Activated gamma-delta T cell treated with Interleukin-2 at 50 U/mL for 16 hours (primary cell): ENCODE measurements around the gene FHOD1.

Source experiments
- DNase-seq: peaks from one replicate; pipeline ENCODE4 v3.0.0-alpha.2; 2020

The FHOD1 gene

DNA sequence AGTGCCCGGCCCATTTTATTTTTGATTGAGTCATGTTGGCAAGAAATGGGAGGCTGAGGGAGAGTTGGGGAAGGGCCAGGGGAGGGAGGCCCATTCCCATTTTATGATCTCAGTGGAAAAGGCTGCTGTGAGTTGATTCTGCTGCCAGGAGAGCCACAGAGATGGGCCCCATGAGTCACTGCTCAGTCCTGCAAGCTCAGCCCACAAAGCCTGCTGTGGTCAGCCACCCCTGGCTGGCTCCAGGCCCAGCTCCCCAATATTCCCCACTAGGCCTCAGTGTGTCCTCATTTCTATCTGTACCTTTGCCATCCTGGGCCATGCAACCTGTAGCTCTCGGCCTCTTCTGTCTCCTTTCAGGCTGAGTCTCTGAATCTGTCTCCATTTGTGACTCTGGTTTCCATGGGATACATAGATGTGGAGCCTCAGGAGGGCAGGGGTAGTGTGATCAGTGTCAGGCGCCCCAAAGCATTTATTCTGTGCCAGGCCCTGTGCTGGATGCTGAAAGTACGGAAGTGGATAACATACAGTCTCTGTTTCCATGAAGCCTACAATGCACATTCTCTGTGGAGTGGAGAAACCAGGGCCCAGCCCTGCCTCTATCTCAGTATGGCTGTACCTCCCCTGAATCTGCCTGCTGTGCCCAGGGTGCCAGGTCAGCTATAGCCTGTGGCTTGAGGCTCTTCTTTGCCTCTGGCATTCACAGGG, 30.2 kb upstream of the FHOD1 start:
- no peak for DNase-seq

DNA sequence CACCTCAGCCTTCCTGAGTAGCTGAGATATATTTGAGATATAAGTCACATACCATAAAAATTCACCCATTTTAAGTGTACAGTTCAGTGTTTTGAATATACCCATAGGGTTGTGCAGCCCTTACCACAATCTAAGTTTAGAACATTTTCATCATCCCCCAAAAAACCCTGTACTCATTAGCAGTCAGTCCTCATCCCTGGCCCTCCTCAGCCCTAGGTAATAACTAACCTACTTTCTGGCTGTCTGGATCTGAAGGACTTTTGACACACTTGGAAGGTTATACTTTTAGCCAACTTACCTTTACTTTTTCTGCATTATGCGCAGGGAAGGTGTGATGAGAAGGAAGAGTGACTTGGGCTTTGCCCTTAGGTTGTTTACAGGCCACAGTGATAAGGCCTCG, 28.0 kb upstream of the FHOD1 start:
- no peak for DNase-seq

DNA sequence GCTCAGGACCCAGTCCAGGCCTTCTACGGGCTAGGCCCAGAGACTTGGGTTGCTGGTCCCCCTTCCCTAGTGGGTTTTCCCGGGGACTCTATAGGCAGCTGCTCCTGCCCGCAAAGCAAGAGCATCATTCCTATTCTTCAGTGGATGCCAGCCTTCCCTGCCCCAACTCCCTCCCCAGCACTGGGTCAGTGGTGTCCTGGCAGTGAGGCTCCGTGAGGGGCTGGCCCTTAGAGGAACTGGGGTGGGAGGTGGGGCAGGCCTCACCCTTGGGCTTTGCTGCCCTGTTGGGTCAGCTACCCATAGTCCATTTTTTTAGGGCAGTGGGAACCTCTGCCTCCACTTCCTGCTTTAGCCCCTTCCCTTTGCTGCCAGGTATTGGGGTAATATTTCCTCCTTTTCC, 24.2 kb upstream of the FHOD1 start:
- no peak for DNase-seq

DNA sequence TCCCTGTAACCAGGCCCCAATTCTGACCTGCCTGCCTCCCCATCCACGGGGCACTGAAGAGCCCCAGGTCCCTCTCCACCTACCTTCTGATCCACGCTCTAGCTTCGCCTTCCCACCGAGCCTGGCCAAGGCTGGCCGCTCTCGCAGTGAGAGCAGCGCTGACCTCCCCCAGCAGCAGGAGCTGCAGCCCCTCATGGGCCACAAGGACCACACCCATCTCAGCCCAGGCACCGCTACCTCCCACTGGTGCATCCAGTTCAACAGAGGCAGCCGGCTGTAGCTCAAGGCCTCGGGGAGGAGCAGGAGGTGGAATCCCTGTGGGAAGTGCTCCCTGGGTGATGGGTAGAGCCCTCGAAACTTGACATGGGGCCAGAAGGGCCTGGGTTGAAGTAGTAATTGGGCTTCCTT, 23.7 kb upstream of the FHOD1 start:
- no peak for DNase-seq

DNA sequence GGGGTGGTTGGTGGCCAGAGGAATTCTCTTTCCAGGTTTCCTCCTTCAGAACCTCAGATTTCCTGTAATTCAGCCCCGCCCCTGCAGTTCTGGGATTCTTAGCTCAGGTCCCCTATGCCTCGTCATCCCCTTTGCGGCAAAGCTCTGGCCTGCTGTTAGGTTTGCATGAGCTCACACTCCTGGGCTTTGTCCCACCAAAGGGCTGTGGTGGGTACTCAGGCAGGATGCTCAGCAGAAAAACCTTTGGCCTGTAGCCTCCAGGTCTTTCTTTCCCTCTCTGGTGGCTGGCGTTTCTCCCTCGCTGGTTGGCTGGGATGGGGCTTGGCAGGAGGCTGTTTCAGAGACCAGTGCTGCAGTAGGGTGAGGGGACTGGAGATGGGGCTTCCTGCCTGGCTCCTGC, 22.5 kb upstream of the FHOD1 start:
- DNase-seq: no peak

DNA sequence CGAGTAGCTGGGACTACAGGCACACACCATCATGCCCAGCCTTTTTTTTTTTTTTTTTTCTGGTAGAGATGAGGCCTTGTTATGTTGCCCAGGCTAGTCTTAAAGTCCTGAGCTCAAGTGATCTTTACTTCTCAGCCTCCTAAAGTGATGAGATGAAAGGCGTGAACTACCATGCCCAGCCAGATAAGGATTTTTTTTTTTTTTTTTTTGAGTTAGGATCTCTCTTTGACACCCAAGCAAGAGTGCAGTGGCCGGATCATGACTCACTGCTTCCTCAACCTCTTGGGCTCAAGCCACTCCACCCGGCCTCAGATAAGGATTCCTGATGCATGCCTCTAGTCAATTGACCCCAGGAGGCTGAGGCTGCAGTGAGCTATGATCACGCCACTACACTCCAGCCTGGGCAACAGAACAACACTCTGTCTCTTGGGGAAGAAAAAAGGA, 20.9 kb upstream of the FHOD1 start:
- DNase-seq: no peak

DNA sequence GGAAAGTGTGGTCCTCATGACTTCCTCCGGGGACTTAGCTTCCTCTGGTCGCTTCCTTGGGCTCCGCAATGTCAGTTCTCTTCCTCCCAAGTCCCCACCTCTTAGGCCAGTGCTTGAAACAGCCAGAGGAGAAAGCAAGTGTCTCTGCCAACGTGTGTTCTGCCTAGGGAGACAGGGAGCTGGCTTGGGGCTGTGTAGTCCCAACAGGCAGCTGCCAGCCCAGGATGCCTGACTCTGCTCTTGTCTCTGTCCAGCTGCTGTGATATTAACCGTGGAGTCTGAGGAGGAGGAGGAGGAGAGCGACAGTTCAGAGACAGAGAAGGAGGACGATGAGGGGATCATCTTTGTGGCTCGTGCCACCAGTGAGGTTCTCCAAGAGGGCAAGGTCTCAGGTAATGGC, 18.6 kb upstream of the FHOD1 start:
- no peak for DNase-seq

DNA sequence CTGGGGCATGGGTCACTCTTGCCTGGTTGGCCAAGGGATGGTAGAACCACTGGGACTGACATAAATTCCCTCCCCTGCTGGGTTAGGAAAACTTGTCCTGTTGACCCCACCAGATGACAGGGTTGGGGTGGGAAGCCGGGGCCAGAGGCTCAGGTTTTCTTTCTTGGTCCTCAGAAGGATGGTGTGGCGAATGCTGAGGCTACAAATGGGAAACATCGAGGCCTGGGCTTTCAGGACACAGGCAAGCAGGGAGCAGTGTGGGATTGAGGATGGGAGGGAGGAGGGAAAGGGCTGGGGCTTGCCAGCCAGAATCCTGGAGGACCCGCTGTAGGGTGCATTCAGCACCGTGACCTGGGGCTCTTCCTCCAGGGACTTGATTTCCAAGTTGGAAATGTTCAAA, 17.6 kb upstream of the FHOD1 start:
- DNase-seq: no peak

DNA sequence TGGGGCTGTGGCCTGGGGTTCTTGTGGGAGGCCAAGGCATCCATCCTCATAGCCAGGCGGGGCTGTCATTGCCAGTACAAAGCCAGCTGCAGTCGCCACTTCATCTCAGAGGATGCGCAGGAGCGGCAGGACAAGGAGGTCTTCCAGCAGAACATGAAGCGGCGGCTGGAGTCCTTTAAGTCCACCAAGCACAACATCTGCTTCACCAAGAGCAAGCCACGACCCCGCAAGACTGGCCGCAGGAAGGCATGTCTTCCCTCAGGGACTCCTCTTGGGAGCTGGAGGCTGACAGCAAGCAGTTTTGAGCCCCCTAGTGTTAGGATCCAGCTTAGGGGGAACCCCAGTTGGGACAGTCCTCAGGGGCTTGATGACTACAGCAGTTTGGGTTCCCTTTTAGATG, 17.0 kb upstream of the FHOD1 start:
- no peak for DNase-seq

DNA sequence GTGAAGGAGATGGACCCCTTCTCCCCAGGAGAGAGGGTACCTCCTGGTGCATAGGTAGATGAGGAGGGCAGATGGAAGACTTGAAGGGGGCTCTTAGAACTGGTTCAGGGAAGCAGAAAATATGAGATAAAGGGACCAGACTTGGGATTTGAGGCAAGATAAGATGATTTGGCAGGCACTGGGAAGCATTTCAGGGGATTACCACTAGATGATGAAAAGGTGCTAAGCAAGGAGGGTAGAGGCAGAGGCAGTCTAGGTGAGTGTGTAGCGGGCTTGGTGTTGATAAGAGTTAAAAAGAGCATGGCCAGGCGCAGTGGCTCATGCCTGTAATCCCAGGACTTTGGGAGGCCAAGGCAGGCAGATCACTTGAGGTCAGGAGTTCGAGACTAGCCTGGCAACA, 15.9 kb upstream of the FHOD1 start:
- DNase-seq: no peak

DNA sequence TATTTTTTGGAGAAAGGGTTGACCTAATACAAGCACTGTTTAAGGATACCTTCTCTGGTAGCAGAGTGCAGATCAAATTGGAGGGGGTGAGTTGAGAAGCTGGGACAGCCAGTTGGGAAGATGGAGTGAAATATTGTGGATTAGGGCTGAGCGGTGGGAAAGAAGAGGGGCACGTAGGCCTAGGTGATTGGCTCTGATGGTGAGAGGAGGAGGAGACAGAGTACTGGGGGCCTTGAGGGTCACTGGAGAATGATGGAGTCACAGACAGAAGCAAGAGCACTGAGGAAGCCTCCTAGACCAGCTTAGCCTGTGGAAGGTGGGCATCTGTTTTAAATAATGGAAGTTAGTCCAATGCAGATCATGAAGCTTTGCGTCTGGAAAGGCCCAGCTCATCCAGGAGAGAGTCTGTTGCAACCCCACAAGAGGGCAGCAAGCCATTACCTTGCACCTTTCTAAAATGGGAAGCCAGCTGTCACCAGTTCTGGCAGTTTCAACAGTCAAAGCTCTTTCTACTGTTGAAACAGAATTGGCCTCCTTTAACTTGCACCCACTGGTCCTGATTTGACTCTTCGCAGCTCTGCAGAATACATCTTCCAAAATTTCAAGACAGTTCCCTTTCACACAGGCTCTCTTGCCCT, 13.3 kb upstream of the FHOD1 start:
- DNase-seq: no peak

DNA sequence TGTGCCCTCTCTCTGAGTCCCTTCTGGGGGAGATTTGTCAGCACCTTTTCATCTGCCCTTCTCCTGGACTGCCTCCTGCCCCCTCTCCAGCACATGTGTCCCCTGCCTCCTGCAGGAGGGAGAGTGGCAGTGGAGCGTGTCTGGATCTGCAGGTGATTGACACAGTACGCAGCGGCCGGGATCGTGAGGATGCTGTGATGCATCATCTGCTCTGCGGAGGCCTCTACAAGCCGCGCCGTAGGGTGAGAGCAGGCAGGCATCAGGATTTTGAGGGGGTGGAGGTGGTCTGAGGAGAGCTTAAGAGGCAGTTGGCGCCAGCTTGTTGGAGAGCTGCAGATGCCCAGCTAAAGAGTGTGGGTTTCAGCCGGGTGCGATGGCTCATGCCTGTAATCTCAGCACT, 12.4 kb upstream of the FHOD1 start:
- DNase-seq: no peak

DNA sequence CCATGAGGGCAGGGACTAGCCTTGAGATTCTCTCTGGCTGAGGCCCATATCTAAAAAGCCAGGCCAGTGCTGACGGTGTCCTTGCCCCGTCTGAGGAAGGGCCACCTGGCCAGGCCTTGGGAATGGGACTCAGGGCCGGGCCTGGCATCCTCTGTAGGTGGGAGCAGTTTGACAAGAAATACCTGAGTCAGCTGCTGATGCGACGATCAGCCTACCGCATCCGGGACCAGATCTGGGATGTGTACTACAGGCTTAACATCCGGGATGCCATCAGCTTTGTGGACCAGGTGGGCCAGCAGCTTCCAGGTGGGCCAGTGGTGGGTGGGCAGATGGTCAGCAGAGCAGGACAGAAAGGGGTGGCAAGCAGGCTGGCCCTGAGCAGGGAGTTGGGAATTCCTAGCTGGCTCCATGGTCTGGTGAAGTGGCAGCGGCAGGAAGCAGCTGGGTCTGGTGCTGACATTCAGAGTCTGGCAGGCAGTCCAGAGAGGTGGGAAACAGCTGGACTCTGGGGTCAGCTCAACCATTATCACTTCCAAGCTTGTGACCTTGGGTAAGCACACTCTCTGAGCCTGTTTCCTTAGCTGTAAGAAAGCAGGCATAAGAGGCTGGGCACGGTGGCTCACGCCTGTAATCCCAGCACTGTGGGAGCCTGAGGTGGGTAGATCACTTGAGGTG, 11.0 kb upstream of the FHOD1 start:
- no peak for DNase-seq

DNA sequence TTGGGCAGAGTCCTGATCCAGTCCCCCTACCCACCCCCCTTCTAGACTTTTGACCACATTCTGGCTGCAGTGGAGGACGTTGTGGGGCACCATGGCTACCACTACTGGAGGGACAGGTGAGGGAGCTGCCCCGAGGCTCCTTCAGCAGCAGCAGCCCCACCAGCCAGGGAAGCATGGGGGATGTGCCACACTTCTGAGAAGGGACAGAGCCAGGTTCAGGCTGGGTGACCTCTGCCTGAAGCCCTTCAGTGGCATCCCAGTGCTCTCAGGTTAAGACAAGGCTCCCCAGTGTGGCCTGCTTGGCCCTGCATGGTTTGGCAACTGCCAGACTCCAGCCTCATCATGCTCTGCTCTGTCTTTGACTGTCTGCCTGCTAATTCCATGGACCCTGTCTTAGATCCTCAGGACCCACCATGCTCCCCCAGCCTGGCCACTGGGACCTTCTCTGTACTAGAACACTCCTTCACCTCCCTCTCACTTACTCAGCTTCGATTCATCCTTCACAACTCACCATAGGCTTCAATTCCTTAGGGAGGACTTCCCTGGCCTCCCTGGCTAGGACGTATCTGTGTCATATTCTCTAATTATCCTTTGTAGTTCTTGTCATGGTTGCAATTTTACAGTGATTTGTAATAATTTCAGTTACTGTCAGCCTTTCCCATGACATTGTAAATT, 10.3 kb upstream of the FHOD1 start:
- DNase-seq: no peak

DNA sequence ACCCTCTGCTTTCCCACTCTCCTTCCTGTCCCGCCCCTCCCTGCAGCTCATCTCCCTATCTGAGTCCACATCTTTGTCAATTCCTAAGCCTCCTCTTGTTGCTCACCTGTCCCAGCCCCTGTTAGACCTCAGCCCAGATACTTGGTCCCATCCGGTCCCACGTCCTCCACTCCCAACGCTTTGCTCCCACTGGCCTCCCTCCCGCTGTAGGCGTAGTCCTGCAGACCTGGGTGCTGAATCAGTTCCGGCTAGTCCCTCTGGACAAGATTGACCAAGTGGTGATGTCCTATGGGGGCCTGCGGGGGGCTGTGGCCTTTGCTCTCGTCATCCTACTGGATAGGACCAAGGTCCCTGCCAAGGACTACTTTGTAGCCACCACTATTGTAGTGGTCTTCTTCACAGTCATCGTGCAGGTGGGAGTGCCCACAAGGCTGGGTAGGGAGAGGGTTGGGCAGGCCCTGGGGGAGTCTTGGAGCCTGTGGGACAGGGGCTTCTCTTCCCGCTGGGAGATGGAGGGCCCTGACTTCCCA, 9.5 kb upstream of the FHOD1 start:
- no peak for DNase-seq

DNA sequence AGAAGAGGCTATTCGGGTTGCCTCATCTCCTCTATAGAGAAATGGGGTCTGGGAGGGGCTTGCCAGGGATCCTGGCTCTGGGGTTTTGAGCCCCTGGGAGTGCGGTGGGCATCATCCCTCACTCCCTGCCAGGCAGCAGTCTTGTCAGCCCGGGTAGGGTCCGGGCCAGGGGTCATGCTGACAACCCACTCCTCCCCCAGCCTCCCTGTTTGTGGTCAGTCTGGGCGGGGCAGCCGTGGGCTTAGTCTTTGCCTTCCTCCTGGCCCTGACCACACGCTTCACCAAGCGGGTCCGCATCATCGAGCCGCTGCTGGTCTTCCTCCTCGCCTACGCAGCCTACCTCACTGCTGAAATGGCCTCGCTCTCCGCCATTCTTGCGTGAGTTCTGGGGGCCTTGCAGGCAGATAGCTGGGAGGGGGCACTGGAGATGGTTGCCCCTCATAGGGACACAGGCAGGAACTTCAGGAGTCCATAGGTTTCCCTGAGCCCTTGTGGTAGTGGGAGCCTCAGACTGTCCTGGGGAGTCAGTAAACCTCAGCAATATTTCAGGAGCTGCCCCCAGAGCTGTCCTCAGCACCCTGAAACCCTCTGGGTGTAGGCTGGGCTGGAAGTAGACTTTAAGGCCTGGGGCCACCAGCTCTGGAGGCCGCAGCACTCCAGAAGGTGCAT, 8.4 kb upstream of the FHOD1 start:
- DNase-seq: no peak

DNA sequence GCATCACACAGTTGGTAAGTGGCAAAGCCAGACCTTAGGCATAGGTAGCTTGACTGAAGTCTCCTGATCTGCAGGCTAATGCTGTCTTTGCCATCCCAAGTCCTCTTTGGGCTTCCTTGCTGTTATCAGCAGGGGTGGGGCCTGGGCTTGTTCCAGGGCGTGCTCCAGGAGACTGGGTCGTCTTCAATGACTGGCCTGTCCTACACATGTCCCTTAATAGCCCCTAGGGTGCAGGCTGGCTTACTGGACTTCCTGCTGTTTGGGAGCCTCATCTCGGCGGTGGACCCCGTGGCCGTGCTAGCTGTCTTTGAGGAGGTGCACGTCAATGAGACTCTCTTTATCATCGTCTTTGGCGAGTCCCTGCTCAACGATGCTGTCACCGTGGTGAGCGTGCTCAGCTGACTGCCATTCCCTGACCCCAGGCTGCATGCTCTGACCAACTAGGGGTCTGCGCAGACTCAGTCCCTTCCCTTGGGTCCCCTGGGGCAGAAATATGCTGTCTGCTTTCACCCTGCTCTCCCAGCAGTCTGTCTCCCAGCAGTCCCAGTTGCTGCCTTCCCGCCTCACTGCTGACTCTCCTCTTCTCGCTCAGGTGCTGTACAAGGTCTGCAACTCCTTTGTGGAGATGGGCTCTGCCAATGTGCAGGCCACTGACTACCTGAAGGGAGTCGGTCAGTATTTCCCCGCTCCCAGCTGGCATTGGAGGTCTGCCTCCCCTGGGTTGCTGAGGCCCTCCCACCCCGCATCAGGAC, 7.7 kb upstream of the FHOD1 start:
- DNase-seq: no peak

DNA sequence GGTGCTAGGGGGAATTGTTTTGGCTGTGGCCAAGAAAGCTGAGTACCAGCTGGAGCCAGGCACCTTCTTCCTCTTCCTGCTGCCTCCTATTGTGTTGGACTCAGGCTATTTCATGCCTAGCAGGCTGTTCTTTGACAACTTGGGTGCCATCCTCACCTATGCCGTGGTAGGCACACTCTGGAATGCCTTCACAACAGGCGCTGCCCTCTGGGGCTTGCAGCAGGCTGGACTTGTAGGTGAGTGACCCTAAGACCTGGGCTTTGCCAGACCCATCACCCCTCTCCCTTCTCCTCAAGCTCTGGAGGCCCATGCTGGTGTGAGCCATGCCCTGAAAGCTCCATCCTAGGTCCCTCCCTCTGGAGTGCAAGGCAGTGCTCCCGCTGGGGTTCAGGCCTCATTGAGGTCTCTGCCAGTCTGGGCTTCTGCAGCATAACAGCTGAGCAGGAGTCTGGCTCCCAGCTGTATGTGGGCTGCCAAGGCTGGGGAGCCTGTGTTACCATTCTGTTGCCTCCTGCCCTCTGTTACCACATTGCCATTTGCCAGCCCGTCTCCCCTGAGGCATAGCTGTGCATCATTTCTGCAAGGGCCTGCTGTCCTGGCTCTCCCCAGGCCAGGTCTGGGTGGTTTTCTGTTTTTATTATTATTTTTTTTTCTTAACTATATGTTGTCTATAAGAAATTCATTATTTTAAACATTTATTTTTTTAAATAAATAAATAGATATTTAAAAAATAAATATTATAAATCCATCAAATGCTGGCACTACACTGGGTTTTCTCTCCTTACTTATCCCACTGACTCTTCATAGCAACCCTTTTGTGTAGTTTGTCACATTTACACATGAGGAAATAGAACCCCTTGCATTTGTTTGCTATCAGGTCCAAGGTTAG, 5.6 kb upstream of the FHOD1 start:
- no peak for DNase-seq

DNA sequence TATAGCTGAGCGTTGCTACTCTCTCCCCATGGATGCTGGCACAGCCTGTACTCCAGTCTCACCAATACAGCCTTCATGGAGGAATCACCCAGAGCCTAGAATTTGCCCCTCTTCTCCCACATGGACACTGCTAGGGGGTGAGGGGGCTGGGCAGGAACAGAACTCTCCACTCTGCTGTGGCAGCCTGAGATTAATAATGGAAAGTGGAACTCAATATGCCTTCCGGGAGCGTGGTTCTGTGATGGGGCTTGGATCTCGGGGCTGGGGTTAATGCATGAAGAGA, 2.7 kb upstream of the FHOD1 start:
- no peak for DNase-seq

DNA sequence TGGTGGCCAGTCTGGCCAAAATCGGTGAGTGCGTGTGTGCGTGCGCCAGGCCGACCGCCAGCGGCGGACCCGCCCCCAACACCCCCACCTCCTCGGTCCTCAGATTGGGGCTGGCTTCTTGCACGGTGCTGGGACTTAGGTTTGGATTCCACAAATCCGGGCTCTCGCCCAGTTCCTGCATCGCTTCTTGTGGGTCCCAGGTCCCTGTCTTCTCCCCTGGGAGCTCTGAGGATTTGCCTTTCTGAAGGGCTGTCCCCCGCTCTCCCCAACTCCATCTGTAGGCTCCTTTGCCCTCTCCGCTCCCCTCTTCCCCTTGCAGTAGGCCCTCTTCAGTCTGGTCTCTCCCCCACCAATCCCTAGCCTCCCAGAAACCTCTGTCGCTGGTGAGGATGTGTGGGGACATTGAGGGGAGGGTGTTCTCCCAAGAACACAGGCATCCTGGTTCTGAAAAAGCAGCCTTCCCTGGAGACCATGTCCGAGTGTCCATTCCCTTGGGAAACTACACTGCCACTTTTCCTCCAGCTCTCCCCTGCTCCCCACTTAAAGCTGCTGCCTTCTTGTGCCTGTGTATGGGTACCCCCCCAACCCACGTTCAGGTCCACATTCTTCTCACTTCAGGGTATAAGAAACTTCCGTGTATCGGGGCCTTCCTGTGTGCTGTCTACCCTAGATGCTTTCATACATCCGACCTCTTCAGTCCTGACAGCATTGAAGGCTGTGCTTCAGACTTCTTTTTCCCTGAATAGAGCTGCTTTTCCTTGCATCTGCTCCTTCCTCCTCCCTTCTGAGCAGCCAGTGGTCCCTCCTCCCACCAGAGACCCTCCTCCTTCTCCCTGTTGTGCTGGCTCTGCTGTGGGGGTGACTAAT, 2.1 kb upstream of the FHOD1 start:
- DNase-seq: no peak
